DMS 273 treated with DMSO at 0.1 percent for 48 hours (cell line): Measurements from ENCODE around the gene ATP8A1.

ENCODE experiments used
- DNase-seq: peaks from one replicate; lab custom pipeline; 2025; lab: John Stamatoyannopoulos, UW

ATP8A1 gene

DNA sequence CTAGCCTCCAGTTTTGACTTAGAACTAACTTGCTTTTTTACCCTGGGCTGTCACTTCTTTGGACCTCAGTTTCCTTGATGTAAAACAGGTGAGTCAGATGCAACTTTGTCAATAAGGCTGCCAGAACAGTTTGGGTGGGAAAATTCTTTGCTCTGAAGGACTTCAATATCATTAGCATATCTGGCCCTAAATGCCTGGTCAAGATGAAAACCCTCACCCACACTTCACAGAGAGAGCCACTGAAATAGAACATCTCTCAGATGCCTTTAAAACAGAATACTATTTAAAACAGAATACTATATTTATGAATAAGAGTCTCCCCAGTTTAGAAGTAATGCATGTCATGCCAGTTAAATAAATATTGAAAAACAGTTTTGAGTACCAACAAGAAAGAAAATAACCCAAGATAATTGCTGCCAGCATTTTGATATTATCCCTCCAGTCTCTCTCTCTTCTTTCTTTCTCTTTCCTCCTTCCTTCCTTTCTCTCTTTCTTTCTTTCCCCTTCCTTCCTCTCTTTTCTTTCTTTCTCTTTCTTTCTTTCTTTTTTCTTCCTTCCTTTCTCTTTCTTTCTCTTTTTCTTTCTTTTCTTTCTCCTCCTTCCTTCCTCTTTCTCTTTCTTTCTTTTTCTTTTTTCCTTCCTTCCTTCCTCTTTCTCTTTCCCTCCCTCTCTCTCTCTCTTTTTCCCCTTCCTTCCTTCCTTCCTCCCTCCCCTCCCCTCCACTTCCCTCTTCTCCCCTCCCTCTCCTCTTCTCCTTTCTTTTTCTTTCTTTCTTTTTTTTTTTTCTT, 292.4 kb downstream of the ATP8A1 start:
- no peak for DNase-seq

DNA sequence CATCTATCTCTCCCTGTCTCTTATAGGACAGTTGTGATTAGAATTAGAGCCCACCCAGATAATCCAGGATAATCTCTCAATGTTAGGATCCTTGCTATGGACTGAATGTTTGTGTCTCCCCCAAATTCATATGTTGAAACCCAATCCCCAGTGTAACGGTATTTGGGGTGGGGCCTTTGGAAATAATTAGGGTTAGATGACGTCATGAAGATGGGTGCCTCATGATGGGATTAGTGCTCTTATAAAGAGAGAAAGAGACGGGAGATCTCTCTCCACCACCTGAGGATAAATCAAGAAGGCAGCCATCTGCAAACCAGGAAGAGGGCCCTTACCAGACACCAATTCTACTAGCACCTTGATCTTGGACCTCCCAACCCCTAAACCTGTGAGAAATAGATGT, 293.3 kb downstream of the ATP8A1 start:
- no peak for DNase-seq

DNA sequence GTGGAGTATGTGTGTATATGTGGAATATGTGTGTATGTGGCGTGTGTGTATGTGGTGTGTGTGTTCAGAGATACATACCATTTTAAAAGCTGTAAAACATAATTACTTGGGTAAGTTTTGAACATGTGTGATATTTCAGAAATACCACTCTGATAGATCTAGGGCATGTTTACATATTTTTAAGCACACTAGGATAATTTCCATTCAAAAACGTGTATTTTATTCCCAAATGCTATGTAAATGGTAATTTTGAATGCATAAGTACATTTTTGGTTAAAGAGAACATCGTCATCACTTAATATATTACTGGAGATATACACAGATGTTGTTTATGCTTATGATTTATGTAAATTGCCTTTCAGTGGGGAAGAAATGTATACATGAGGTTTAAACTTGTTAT, 294.3 kb downstream of the ATP8A1 start:
- DNase-seq, result no peak

DNA sequence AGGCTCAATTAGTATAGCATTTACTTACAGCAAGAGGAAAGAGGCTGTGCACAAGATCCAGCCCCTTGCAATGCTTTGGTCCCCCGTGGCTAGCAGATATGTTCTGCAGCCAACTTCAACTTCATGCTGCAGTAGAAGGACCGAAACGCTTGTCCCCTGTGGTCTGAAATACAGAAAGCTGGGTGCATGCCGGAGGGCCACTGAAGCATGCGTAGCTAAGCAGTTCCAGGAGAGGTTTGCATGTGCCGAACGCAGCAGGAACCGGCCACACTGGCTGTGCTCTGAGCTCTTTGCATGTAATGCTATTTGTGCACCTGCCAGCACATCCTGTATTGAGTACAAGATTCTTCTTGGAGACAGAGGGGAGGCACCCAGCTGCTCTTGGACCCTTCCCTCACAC, 295.4 kb downstream of the ATP8A1 start:
- DNase-seq, result no peak

DNA sequence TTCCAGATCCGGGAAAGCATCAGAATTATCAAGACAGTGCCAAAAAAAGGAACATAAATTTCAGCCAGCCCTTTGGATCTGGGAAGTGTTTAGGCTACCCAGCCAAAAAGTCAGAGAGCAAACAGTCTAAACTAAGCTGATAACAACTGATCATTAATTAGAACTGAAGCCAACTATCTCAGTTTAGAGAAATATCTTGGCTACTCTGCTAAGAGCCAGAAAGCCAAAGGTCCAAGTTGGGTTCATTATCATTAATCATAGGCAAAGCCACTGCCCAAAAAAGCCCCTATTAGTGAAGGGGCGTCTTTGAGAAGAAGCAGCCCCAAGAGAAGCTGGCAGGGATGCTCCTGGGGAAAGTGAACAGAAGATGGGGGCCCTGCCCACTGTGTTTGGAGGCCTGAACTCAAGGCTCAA, 296.6 kb downstream of the ATP8A1 start:
- DNase-seq, result no peak

DNA sequence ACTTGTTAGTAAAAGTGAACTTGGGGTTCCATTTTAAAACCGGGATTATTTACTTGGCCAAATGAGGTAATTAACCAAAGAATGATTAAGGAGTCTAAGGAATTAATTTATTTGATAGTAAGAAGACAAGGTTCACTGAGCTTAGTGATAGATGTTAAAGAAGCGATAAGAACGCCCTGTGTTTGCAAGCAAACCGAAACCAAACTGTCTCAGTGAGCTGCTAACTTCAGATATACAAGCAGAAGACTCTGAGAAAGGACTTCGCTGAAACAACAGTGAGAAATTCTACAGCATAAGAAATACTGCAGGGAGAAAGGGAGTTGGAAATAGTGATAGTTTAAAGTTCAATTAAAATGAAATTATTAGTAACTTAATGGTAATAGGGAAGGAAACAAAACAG, 297.2 kb downstream of the ATP8A1 start:
- DNase-seq, result no peak
